Hepatocyte (in vitro differentiated cells): ENCODE data around the gene PPP2R5C. TPM values are rescaled to one million over a fixed set of nuclear protein-coding genes. Genes with fewer than 3 reads are reported as not detected.

Source experiments
- DNase-seq: peaks from one replicate; pipeline ENCODE4 v3.0.0-alpha.2; 2016; ENCODE audit warnings: low spot score
- H2AFZ ChIP-seq: fragments of 200-600 bp; sonication (generic); 2 replicates; pipeline ENCODE4 v1.6.0; 2016; ENCODE audit warnings: antibody characterized with exemption, mild to moderate bottlenecking
- H3K27ac ChIP-seq: fragments of 200-600 bp; sonication (generic); 2 replicates; pipeline ENCODE4 v1.5.1; 2016; ENCODE audit warnings: mild to moderate bottlenecking
- H3K27me3 ChIP-seq: fragments of 200-600 bp; sonication (generic); 2 replicates; pipeline ENCODE4 v1.6.1; 2016
- H3K36me3 ChIP-seq: fragments of 200-600 bp; sonication (generic); replicated peaks from 2 replicates; pipeline ENCODE4 v1.5.1; 2016; ENCODE audit warnings: low read depth; ENCODE audit not compliant: insufficient read depth
- H3K4me1 ChIP-seq: fragments of 200-600 bp; sonication (generic); 2 replicates; pipeline ENCODE4 v1.5.1; 2016; ENCODE audit warnings: mild to moderate bottlenecking, moderate library complexity; ENCODE audit not compliant: insufficient read depth
- H3K4me2 ChIP-seq: fragments of 200-600 bp; sonication (generic); 2 replicates; pipeline ENCODE4 v1.6.0; 2016
- H3K4me3 ChIP-seq: fragments of 200-600 bp; sonication (generic); 2 replicates; pipeline ENCODE4 v1.5.1; 2016; ENCODE audit warnings: mild to moderate bottlenecking
- H3K79me2 ChIP-seq: fragments of 200-600 bp; sonication (generic); 2 replicates; pipeline ENCODE4 v1.6.0; 2017; ENCODE audit warnings: mild to moderate bottlenecking
- H3K9me2 ChIP-seq: fragments of 200-600 bp; sonication (generic); replicated peaks from 2 replicates; pipeline ENCODE4 v1.6.0; 2017; ENCODE audit warnings: mild to moderate bottlenecking; ENCODE audit not compliant: insufficient read depth
- H3K9me3 ChIP-seq: fragments of 200-600 bp; sonication (generic); 2 replicates; pipeline ENCODE4 v1.5.1; 2016; ENCODE audit warnings: low read depth, mild to moderate bottlenecking
- H4K20me1 ChIP-seq: fragments of 200-600 bp; sonication (generic); 2 replicates; pipeline ENCODE4 v1.6.0; 2016; ENCODE audit warnings: mild to moderate bottlenecking; ENCODE audit not compliant: insufficient read depth, poor library complexity, severe bottlenecking
- CTCF ChIP-seq: fragments of 200-600 bp; sonication (generic); IDR thresholded peaks from 2 replicates; pipeline ENCODE4 v1.5.1; 2016; ENCODE audit warnings: antibody characterized with exemption, mild to moderate bottlenecking; ENCODE audit not compliant: poor library complexity
- EZH2 ChIP-seq: fragments of 200-600 bp; sonication (generic); IDR thresholded peaks from 2 replicates; pipeline ENCODE4 v1.6.1; 2016; ENCODE audit warnings: antibody characterized with exemption, mild to moderate bottlenecking, borderline replicate concordance
- EZH2phosphoT487 ChIP-seq: fragments of 200-600 bp; sonication (generic); IDR thresholded peaks from one replicate; pipeline ENCODE4 v1.6.1; 2018; ENCODE audit warnings: antibody characterized with exemption, mild to moderate bottlenecking, low read depth, moderate library complexity; ENCODE audit not compliant: unreplicated experiment, severe bottlenecking
- WGBS: methylation state at CpG from one replicate; pipeline ENCODE4 v1.1.6; 2016; ENCODE audit warnings: low lambda C conversion rate; ENCODE audit errors: missing lambda C conversion rate; 5-methylcytosine and 5-hydroxymethylcytosine counted together
- polyA plus RNA-seq: library from polyadenylated mRNA; unstranded; fragments of >200 nt; fragmentation: Nextera tagmentation; extraction: Ambion mirVana; gene quantifications from 2 replicates; pipeline ENCODE4 v1.2.1, GENCODE V29; 2016
- total RNA-seq: library from RNA; depleted of rRNA; stranded (reverse); fragments of >200 nt; gene quantifications from 2 replicates; pipeline ENCODE4 v1.2.3, GENCODE V29; 2014

The PPP2R5C gene
- total and polyA plus RNA-seq, 2 experiments from 2014 or later = 47.4 to 78.0 TPM

DNA sequence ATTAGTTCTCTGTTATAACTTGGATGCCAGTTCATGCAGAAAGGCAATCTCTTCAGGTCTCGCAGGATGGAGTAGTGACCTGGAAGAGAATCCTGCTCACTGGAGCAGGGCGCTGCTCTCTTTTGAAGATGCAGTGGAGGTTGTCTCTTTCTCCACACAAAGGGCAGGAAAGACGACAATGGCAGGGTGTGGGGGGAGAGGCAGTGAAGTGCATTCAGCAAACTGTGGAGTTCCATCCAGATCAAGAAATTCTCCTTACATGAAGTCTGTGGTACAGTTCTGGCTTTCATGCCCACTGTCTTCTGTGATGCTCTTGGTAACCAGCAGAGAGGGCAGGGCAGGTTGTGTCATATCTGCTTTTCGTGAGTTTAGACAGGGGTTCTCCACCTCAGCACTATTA is 6.6 kb upstream of the PPP2R5C start:
- DNase-seq = no peak
- Histone ChIP-seq H2AFZ (no peak overlapping the region), H3K4me3 (no peak overlapping the region), H3K36me3 (no peaks in the 10 kb centered on the region), H3K4me1 (no peaks in the 10 kb centered on the region), H3K27ac (no peak overlapping the region), H3K9me3 (no peaks in the 10 kb centered on the region), H4K20me1 (no peaks in the 10 kb centered on the region), H3K27me3 (peaks cover 19% of the 10 kb centered on the region), H3K79me2 (no peaks in the 10 kb centered on the region), H3K4me2 (no peak overlapping the region), H3K9me2 (no peaks in the 10 kb centered on the region)
- TF ChIP-seq EZH2 (no peak), CTCF (no peak), EZH2phosphoT487 (no peak)
- WGBS = 79% methylated on average over 4 of the region's 4 CpGs

- DNase-seq = no peak
- no peak for TF ChIP-seq EZH2
- TF ChIP-seq EZH2phosphoT487 = no peak
- TF ChIP-seq CTCF = no peak
- no peaks in the 10 kb centered on the region for H3K9me3 ChIP-seq
- 70% methylated on average over 8 of the region's 8 CpGs for WGBS
- no peak overlapping the region for H2AFZ ChIP-seq
- H3K4me3 ChIP-seq = no peak overlapping the region
- H3K4me2 ChIP-seq = no peak overlapping the region
- no peak overlapping the region for H3K27ac ChIP-seq
- peaks cover 15% of the 10 kb centered on the region for H3K27me3 ChIP-seq
- H3K9me2 ChIP-seq = no peaks in the 10 kb centered on the region
- H3K36me3 ChIP-seq = no peaks in the 10 kb centered on the region
- H4K20me1 ChIP-seq = no peaks in the 10 kb centered on the region
- H3K4me1 ChIP-seq = no peaks in the 10 kb centered on the region
- H3K79me2 ChIP-seq = no peaks in the 10 kb centered on the region
Measured at GRCh38 chr14:101755591-101756324, 5.8 kb upstream of the PPP2R5C start.

GRCh38 chr14:101757064-101757838 is 4.3 kb upstream of the PPP2R5C start:
- WGBS = 93% methylated on average over 14 of the region's 14 CpGs
- H3K27me3 ChIP-seq = peaks cover 7% of the 10 kb centered on the region
- H3K9me2 ChIP-seq = no peaks in the 10 kb centered on the region
- H3K4me1 ChIP-seq = no peaks in the 10 kb centered on the region
- H3K4me2 ChIP-seq = no peak overlapping the region
- H3K27ac ChIP-seq = no peak overlapping the region
- DNase-seq = no peak
- H4K20me1 ChIP-seq = no peaks in the 10 kb centered on the region
- H3K79me2 ChIP-seq = peaks cover 3% of the 10 kb centered on the region
- no peak overlapping the region for H2AFZ ChIP-seq
- no peaks in the 10 kb centered on the region for H3K9me3 ChIP-seq
- H3K36me3 ChIP-seq = no peaks in the 10 kb centered on the region
- no peak overlapping the region for H3K4me3 ChIP-seq
- TF ChIP-seq EZH2phosphoT487 (no peak), CTCF (no peak), EZH2 (no peak)
